NK-92 (cell line): ENCODE data around the gene SNN.

ENCODE experiments used
- DNase-seq: peaks from one replicate; lab custom pipeline; 2025; ENCODE audit not compliant: unreplicated experiment; lab: John Stamatoyannopoulos, UW

SNN gene

DNA sequence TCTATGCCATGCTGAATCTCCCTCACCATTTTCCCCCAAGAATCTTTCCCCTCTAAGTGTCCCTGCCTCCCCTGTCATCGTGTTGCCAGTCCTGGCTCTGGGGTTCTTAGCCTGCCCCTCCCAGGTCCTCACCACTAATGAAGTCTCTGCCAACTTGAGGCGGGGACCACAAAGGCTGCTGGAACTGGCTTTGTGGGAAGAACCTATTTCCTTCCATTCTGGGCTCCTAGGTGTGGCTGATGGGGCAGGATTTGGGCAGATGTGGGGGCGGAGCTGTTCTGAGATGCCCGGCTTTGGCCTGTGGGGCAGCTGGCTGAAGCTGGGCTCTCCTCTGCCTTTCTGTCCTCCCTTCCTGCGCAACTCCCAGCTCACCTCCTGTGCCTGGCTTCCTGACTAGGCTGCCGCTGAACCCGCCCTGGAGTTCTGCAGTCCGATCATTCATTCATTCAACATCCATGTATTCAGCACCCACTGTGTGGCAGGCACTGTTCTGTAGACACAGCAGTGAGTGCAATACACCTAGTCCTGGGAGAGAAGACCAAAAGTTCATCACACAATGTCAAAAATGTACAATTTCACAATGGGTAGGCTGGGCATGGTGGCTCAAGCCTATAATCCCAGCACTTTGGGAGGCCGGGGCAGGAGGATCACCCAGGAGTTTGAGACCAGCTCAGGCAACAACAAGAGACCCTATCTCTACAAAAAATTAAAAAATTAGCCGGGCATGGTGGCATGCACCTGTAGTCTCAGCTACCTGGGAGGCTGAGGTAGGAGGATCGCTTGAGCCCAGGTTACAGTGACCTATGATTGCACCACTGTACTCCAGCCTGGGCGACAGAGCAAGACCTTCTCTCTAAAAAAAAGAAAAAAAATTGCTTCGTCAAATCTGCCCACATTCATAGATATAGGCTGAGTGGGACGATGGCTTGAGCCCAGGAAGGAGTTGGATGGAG lies 1.9 kb upstream of the SNN start:
- no peak for DNase-seq

DNA sequence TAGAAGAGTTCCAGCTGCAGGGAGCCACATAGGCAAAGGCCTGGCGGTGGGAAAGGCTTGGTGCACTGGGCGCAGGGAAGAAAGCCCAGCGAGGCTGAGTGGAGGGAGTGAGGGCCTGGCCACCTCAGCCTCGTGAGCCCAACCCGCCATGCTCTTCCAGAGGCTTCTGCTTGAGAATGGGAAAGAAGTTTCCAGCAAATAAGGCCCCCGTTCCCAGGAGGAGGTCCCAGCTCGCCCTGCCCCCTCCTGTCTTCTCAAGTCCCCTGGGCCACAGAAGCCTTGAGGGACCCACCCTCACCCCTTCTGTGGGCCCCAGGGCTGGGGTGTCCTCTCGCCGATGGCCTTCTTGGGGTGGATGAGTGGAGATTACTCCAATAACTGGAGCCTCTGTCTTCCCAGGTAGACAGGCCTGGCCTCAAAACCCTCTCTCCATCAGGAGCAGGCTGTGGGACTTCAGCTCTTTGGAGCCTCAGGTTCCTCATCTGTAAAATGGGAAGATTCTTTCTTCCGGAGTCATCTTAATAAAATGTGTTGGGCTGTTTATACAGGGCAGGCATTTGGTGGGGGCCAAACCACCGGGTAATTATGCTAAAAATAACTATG lies 933 bp upstream of the SNN start:
- no peak for DNase-seq

DNA sequence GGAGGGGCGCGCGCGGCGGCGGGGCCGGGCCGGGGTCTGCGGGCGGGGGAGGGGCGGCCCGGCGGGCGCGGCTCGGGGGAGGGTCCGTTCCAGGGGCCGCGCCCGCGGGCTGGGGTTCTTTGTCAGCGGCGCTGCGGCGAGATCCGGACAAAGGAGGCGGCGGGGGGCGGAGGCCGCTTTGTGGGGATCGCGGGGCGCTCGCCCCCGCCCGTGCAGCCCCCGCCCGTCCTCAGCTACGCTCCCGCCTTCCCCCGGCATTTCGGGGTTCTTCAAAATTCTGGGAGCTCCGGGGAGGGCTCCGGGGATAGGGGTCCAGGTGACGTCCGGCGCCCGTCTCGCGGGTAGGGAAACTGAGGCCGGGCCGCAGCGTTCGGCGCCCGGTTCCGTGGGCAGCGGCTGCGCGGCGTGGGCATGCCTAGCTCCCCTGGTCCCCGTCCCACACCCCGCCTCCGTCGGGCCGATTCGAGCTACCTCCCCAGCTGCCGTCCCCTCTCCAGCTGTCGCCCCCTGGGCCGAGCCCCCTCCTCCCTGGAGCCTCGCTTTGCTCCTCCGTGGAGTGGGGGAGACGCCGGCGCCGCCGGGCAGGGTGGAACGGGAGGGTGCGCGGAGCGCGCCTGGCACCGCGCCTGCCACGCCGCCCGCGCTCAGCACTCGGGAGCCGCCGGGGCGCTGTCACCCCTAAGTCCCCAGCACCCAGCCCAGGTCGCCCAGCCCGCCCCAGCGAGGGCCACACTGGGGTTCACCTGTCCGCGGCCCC lies 546 bp downstream of the SNN start:
- no peak for DNase-seq

DNA sequence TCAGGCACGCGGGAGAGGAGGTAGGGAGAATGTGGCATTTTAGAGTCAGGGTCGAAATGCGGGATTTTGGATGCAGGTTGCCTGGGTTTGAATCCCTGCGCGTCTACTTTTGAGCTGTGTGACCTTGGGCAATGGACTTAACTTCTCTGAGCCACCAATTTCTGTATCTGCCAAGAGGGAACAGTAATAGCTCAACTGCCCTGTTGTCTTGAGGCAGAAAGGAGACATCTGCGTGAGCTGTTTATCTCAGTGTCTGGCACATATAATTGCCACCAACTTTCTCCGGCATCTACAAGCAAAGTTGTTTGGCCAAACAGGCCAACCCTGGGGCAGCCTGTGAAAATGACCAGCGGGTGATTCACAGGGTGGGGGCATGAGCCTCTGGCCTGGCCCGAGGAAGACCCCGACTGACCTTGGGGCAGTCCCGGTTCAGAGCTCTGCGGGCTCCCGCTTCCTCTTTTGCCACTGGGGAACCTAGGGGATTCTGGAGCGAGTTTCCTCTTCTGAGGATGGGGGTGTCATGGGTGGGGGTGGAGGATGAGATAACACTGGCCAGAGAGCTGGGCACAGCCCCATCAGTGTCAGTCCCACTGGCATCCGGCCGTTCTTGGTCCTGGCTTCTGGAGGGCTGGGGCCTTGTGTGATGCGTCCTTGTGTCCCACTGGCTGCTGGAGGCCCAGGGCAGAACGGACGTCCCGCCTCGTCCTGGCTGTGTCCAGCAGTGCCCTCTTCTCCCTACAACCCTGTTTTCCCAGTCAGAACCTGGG lies 1.3 kb downstream of the SNN start:
- DNase-seq: no peak

DNA sequence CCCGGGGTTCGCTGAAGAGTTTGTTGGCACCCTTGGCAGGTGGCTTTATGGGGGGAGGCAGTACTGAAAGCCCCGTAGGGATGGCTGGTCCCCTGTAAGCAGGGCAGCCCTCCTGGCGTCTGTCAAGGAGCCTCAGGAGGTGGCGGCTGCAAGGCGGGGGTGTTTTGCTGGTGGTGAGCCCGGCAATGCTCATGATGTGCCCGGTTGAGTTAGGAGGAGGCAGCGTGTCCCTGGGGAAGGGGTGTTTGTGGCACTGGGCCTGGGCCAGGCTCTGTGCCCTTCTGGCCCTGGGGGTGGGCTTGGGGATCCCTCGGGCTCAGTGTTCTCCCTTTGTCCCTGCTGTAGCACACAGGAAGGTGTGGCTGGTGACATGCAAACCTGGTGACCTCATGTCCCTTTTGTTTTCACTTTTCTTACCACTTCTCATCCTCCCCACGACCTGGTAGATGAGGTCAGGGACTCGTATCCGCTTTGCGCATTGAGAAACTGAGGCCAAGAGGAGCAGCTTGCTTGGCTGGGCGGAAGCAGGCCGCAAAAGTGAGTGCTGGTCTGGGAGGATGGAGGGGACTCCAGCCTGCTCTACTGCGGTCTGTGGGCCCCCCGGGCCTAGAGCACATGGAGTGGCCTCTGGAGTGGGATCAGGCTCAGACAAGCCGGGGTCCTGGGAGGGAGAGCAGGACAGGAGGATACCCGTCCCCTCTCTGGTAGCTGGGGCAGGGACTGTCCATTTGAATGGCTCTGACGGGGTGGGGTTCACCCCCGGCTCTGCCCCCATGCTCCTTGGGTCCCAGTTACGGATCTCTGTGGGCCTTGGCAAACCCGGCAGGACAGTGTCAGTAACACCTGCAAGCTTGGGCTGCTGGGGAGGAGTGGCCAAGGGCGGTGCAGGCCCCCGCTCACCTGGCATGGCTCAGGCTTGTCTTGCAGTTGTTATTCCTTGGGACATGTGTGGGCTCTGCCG lies 2.2 kb downstream of the SNN start:
- no peak for DNase-seq

DNA sequence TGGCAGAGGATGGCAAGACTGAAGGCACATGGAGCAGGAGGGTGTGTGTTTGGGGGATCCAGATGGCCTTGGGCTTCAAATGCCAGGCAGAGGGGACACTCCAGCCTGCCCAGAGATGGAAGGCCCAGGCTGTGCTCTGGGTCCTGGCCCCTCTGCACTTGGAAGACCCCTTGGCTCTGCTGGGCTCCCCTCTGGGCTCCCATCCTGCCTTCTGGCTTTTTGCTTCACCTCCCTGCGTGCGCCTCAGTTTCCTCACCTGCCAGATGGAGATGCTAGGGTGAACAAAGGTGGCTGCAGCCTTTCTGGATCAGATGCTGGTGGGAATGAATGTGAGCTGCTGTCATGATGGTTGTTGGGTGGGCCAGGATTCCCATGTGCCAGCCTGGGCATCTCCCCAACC lies 3.0 kb downstream of the SNN start:
- no peak for DNase-seq

DNA sequence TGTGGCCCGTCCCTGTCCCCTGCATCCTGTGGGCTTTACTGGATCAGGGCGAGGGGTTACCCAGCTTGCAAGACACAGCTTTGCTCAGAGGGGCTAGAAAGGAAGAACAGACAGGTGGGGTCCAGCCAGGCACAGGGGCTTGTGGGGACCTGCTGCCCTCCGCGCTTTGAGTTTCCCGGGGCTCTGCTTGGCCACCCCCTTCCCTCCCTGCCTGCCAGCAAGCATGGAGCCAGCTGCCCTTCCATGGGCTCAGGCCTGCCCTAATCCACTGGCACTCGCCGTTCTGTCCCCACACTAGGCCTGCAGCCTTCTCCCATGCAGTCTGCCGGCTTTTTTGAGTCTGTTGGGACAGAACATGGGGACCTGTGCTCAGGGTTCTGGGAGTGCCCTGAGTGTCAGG lies 3.4 kb downstream of the SNN start:
- no peak for DNase-seq

DNA sequence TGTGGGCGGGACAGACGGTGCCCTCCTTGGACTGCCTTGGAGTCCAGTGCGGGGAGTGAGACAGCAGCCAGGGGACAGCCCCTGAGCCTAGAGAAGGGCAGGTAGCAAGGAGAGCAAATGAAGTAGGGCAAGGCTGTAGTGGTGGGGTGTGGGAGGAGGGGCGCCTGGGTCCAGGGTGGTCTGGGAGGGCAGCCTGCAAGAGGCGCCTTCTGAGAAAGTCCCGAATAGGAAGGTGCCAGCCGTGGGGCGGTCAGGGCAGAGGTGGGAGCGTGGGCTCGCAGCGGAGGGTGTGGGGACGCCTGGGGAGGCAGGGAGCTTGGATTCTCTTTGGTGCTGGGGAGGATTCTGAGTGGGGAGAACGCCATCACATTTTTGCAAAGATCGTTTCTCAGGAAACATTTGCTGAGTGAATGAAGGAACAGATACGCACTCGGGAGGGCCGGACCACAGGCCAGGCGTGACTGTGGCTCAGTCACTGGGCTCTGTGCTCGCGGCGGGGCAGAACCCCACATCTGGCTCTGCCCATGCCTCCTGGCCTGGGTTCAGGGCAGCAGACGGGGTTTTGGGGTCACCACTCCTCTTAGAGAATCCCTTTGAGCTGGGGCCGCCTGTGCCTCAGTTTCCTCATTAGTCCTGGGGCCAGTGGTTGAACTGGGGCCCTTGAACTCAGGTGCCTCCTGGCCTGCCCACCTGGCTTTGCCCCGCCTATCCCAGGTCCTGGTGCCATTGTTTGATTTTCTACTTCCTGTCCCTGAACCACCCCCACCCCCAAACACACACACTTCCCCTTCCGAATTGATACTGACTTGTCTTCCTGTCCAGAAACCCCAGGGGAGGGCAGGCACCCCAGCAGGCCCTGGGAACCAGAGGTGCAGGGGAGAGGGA lies 4.2 kb downstream of the SNN start:
- no peak for DNase-seq

DNA sequence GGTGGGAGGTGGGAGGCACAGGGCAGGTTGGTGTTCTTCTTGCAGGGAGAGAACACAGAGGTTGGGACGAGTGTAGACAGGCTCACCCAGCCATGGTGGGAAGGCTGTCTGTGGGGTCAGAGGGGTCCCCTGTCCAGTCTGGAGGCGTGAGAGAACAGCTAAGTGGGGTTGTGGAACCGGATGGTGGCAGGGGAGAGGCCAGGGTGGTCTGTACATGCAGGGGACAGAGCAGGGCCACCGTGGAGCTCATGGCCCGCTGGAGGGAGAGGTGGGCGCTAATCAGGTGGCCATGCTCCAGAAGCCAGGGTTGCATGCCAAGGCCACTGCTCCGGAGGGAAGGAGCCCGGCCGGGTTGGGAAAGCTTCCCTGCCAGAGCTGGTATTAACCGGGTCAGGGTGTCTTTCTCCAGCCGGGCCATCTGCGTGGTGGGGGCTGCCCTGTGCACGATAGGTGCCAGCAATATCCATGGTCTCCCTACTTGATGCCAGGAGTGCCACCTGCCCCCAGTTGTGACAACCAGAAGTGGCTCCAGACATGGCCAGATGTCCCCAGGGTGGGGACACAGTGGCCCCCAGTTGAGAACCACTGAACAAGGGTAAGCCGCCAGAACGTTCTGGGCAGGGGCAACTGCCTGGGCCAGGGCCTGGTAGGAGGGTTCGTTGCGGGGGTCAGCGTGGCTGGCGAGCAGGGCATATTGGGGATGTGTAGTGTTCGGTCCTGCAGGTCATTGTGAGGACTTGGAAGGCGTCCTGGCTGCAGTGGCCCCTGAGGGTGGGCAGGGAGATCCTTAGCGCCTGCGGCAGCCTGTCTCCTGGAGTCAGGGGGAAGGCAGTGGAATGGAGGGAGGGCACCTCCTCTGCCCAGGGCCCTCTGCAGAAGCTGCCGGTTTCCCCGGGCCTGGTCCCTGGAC lies 5.1 kb downstream of the SNN start:
- no peak for DNase-seq

DNA sequence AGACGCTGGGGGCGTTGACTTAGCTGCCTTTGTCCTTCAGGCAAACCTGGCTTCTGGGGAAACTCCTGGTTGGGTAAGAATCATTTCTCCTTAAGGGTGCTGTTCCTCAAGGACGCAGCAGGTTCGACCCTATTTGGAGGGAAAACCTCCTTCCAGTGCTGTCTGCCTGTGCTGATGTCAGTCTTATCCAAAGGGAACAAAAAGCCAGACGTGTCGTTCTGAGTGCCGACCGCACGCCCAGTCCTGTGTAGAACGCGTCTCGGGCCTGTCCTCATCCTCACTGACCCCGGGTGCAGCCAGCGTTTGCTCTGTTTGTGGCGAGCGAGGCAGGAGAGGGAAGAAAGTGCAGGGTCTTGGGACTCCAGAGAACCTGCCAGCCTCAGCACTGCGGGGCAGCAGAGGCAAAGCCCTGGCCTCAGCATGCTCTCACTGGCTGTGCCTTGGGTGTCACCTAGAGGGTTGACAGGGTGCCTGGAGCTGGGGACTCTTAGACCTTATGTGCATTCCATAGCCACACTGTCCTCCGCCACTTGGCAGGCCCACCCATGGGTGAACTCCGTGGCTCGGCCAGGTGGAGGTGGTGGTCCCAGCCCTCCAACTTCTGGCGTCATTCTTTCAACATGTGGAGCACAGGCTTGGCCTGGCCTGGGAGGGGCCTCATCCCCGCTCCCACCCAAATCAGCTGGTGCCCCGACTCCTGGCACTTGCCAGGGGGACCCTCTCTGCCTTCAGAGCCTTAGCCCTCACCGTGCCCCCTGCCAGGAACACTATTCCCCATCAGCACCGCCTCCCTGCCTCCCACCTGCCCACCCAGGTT lies 6.0 kb downstream of the SNN start:
- DNase-seq: no peak

DNA sequence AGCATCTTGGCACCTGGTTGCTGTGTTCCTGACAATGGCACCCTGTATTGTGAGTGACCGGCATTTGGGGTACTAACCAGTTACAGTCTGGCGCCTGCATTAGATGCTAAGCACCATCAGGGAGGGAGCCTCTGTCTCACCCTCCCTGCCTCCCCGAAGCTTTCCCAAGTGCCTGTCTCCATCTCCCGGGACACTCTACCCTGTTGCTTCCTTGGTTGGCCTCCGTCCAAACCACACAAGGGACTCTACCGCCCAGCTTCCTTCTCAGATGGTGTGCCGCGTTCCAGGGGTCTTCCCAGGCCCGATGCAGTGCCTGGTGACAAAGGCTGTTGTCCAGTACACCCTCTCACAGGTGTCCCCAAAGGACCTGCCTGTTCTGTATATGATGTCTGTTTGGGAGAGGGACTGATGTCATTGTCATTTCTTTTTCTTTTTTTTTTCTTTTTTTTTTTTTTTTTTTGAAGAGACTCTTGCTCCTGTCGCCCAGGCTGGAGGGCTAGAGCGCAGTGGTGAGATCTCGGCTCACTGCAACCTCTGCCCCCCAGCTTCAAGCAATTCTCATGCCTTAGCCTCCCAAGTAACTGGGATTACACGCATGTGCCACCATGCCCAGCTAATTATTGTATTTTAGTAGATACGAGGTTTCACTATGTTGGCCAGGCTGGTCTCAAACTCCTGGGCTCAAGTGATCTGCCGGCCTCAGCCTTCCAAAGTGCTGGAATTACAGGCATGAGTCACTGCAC lies 6.7 kb downstream of the SNN start:
- DNase-seq: no peak

DNA sequence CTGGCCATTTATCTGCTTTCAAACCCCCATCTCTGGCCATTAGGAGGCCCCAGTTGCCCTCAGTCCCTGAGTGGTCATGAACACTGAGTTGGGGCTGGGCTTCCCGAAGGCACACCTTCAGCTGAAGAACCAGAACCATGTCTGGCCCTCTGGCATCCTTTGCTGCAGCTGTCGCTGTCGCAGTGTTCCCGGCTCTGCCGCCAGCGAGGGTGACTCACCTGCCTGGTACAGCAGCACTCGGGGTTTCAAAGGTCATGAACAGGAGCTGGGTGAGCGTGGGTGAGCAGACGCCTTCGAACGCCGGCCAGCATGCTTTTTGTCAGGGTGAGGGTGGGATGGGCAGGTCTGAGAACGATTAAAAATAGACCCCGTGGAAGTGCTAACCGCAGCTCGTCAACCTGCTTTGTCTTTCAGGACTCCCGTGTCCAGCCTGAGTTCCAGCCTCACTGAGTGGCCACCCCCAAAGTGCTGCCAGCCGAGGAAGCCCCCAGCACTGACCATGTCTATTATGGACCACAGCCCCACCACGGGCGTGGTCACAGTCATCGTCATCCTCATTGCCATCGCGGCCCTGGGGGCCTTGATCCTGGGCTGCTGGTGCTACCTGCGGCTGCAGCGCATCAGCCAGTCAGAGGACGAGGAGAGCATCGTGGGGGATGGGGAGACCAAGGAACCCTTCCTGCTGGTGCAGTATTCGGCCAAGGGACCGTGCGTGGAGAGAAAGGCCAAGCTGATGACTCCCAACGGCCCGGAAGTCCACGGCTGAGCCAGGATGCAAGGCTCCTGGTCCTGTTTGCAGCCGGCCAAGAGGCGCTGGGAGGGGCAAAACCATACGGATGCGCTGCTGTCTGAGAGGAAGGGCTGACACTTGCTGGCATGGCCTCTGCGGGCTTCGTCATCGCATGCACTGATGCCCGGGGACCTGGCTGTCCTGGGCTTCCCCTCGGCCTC lies 7.6 kb downstream of the SNN start:
- DNase-seq: no peak

DNA sequence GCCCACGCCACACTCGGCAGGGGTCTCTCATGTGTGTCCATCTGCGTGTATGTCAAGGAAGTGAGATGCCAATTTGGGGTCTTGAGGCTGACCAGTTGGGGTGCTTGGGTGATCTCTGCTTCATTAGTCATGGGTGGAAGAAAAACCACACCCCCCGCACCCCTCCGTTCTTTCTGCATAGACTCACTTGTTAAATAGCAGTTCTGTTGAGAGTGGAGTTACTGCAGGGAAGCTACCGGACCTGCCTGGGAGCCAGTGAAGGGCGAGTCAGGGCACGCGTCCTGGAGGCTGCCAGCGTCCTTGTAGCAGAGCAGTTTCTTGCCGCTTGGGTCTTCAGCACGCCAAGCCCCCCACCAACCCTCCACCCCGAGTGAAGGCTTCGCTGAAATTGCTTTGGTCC lies 8.5 kb downstream of the SNN start:
- no peak for DNase-seq

DNA sequence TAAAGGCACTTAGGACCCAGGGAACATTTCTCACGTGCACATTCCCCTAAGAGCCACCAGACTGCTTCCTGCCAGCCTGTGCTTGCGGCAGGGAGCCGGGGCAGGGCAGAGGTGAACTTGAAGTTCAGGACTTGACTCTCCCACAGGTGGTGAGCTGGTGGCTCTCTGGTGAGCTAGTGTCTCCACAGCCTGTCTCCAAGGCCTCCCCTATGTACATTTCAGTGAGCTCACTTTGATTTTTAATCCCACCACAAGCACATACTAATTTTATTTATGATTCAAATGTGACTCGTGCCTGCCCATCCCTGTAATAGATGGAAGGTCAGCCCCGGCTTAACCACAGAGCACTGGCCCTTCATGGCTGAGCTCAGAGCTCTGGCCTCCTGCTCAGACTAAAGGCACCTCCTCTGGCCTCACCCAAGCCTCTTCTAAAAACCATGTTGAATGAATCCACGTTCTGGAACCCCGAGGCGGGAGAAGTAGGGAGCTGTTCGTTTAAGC lies 9.2 kb downstream of the SNN start:
- DNase-seq: no peak
